Measurements from ENCODE around the gene KMT2E. TPM values are rescaled to one million over a fixed set of nuclear protein-coding genes. Genes with fewer than 3 reads are reported as not detected.
"Not testable (repeated sequence)": the region's sequence is repeated elsewhere in the genome, so short reads cannot be mapped to it uniquely, and the experiment has no call there.

The KMT2E gene
- total RNA-seq, 1 experiment from 2014 or later: 49.7 TPM

GRCh38 chr7:105005486-105005885 lies 8.5 kb upstream of the KMT2E start:
- H3K27ac Mint-ChIP-seq (ENCODE audit: low read depth, unreplicated experiment); H3K4me3 Mint-ChIP-seq (ENCODE audit: unreplicated experiment); DNase-seq (ENCODE audit: unreplicated experiment); H3K9me3 Mint-ChIP-seq (ENCODE audit: unreplicated experiment); H3K27me3 Mint-ChIP-seq (ENCODE audit: insufficient read depth, unreplicated experiment); intact Hi-C loops (cut with micrococcal nuclease); BruUV-seq (replicated peaks): not testable (repeated sequence)
- Mint-ChIP-seq H3K36me3 (ENCODE audit: insufficient read depth, unreplicated experiment) (peaks cover 37% of the 10 kb centered on the region), H3K4me1 (ENCODE audit: insufficient read depth, unreplicated experiment) (peaks cover 36% of the 10 kb centered on the region)
- CTCF ChIA-PET: interaction anchor here (1.0 to 13.5 kb wide), 2 partner anchors 10 to 24 kb away, joined by 4 to 119 read pairs; no protein-coding TSS in a partner anchor
- POLR2A ChIA-PET: interaction anchor here (0.6 to 21.0 kb wide), 3 partner anchors 9 to 21 kb away, joined by 3 to 620 read pairs (median 129); partner anchors contain the start of gene KMT2E

- ChIA-PET POLR2A (interaction anchor here (0.6 to 21.0 kb wide), 9 partner anchors 7 to 526 kb away, joined by 3 to 620 read pairs (median 5); partner anchors contain the start of gene KMT2E), CTCF (interaction anchor here (0.5 to 13.5 kb wide), 7 partner anchors 11 to 429 kb away, joined by 3 to 119 read pairs (median 3); no protein-coding TSS in a partner anchor)
- Mint-ChIP-seq H3K4me1 (ENCODE audit: insufficient read depth, unreplicated experiment) (peaks cover 39% of the 10 kb centered on the region), H3K27me3 (ENCODE audit: insufficient read depth, unreplicated experiment) (no peaks in the 10 kb centered on the region), H3K27ac (ENCODE audit: low read depth, unreplicated experiment) (no peak overlapping the region), H3K4me3 (ENCODE audit: unreplicated experiment) (no peak overlapping the region), H3K9me3 (ENCODE audit: unreplicated experiment) (no peaks in the 10 kb centered on the region), H3K36me3 (ENCODE audit: insufficient read depth, unreplicated experiment) (peaks cover 36% of the 10 kb centered on the region)
- intact Hi-C loops (cut with micrococcal nuclease): no loop called here
- no peak for TF ChIP-seq CTCF (IDR thresholded peaks at IDR 0.05; ENCODE audit: unreplicated experiment)
- DNase-seq (ENCODE audit: unreplicated experiment): no peak
- no TSS peak for BruUV-seq (replicated peaks)
These were observed 7.5 kb upstream of the KMT2E start for GRCh38 chr7:105006367-105007136.

GRCh38 chr7:105007298-105007697 lies 6.7 kb upstream of the KMT2E start:
- no TSS peak for BruUV-seq (replicated peaks)
- no peak for DNase-seq (ENCODE audit: unreplicated experiment)
- Mint-ChIP-seq H3K27ac (ENCODE audit: low read depth, unreplicated experiment) (no peak overlapping the region), H3K36me3 (ENCODE audit: insufficient read depth, unreplicated experiment) (peaks cover 43% of the 10 kb centered on the region), H3K4me1 (ENCODE audit: insufficient read depth, unreplicated experiment) (peaks cover 39% of the 10 kb centered on the region), H3K4me3 (ENCODE audit: unreplicated experiment) (no peak overlapping the region), H3K27me3 (ENCODE audit: insufficient read depth, unreplicated experiment) (no peaks in the 10 kb centered on the region), H3K9me3 (ENCODE audit: unreplicated experiment) (no peaks in the 10 kb centered on the region)
- intact Hi-C loops (cut with micrococcal nuclease): no loop called here
- ChIA-PET POLR2A (interaction anchor here (0.6 to 21.0 kb wide), 8 partner anchors 7 to 55 kb away, joined by 3 to 620 read pairs (median 5); partner anchors contain the start of gene KMT2E), CTCF (interaction anchor here (0.6 to 13.5 kb wide), 6 partner anchors 12 to 428 kb away, joined by 3 to 119 read pairs (median 4); no protein-coding TSS in a partner anchor)
- TF ChIP-seq CTCF (IDR thresholded peaks at IDR 0.05; ENCODE audit: unreplicated experiment): no peak

GRCh38 chr7:105009667-105010503 lies 4.1 kb upstream of the KMT2E start:
- no peaks in the 10 kb centered on the region for H3K27me3 Mint-ChIP-seq (ENCODE audit: insufficient read depth, unreplicated experiment)
- ChIA-PET POLR2A (interaction anchor here (0.7 to 21.0 kb wide), 11 partner anchors 5 to 1939 kb away, joined by 3 to 620 read pairs (median 4); no protein-coding TSS in a partner anchor), CTCF (interaction anchor here (0.7 to 13.5 kb wide), 7 partner anchors 8 to 587 kb away, joined by 3 to 119 read pairs (median 3); no protein-coding TSS in a partner anchor)
- DNase-seq (ENCODE audit: unreplicated experiment): no peak
- H3K27ac Mint-ChIP-seq (ENCODE audit: low read depth, unreplicated experiment): peak overlapping the region; percentile 100
- H3K4me3 Mint-ChIP-seq (ENCODE audit: unreplicated experiment): peak overlapping the region; percentile 100
- peaks cover 24% of the 10 kb centered on the region for H3K4me1 Mint-ChIP-seq (ENCODE audit: insufficient read depth, unreplicated experiment)
- intact Hi-C loops (cut with micrococcal nuclease): no loop called here
- BruUV-seq (replicated peaks): no TSS peak
- no peaks in the 10 kb centered on the region for H3K9me3 Mint-ChIP-seq (ENCODE audit: unreplicated experiment)
- no peak for TF ChIP-seq CTCF (IDR thresholded peaks at IDR 0.05; ENCODE audit: unreplicated experiment)
- peaks cover 53% of the 10 kb centered on the region for H3K36me3 Mint-ChIP-seq (ENCODE audit: insufficient read depth, unreplicated experiment)

Measured in MCF 10A (cell line).